GM12878 (cell line): Measurements from ENCODE around the gene MFSD8.

Experiments
- CHD4 ChIP-seq: fragments of 200-600 bp; sonication (generic); IDR thresholded peaks from 2 replicates; pipeline ENCODE4 v1.6.1; 2016; ENCODE audit warnings: mild to moderate bottlenecking
- KLF5 ChIP-seq: fragments of 450-650 bp; IDR thresholded peaks from 2 replicates; pipeline ENCODE4 v1.6.1; 2014; ENCODE audit warnings: mild to moderate bottlenecking; ENCODE audit not compliant: partially characterized antibody
- NRF1 ChIP-seq: conservative IDR thresholded peaks from 2 replicates; pipeline ENCODE4 v1.6.1; 2011; ENCODE audit warnings: mild to moderate bottlenecking, low read depth, low read length, improper control_type of control experiment
- REST ChIP-seq: IDR thresholded peaks from 2 replicates; pipeline ENCODE4 v1.6.1; 2012; ENCODE audit warnings: mild to moderate bottlenecking, low read depth, low read length
- RUNX3 ChIP-seq: IDR thresholded peaks from 2 replicates; pipeline ENCODE4 v1.6.1; 2012; ENCODE audit warnings: low read length, inconsistent platforms

DNA sequence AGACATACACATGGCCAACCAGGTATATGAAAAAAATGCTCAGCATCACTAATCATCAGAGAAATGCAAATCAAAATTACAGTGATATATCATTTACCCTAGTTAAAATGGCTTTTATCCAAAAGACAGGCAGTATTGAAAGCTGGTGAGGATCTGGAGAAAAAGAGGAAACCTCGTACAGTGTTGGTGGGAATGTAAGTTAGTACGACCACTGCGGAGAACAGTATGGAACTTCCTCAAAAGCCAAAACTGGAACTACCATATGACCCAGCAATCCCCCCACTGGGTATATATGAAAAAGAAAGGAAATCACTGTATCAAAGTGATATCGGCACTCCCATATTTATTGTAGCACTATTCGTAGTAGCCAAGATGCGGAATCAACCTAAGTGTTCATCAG, 23.7 kb upstream of the MFSD8 start:
- TF ChIP-seq RUNX3 (no peak), CHD4 (no peak), KLF5 (no peak), NRF1 (no peak), REST (no peak)
